ENCODE measurements around the gene MARVELD1. TPM values are rescaled to one million over a fixed set of nuclear protein-coding genes. Genes with fewer than 3 reads are reported as not detected.

MARVELD1 gene
- 21.2 and 30.5 TPM in 2 replicates for total RNA-seq

- peak within 1 kb of the TSS; percentile 68 for H3K4me3 ChIP-seq (ENCODE audit: low read depth, low read length)
- DNase-seq (ENCODE audit: low read depth) = no peak
- no peak for TF ChIP-seq CTCF (conservative IDR thresholded peaks at IDR 0.05; ENCODE audit: low read depth, low read length)
Measured at GRCh38 chr10:97713339-97713825, at the start of gene MARVELD1. MARVELD1 (plus strand) TSS chr10:97713730; CDS start chr10:97713877, 147 bp downstream.

- H3K4me3 ChIP-seq (ENCODE audit: low read depth, low read length) = no peak overlapping the region
- TF ChIP-seq CTCF (conservative IDR thresholded peaks at IDR 0.05; ENCODE audit: low read depth, low read length) = no peak
- DNase-seq (ENCODE audit: low read depth) = no peak
Measured at GRCh38 chr10:97664282-97664850, 49.2 kb upstream of the MARVELD1 start.

- no peak overlapping the region for H3K4me3 ChIP-seq (ENCODE audit: low read depth, low read length)
- DNase-seq (ENCODE audit: low read depth) = no peak
- TF ChIP-seq CTCF (conservative IDR thresholded peaks at IDR 0.05; ENCODE audit: low read depth, low read length) = no peak
Measured at GRCh38 chr10:97666992-97667391, 46.5 kb upstream of the MARVELD1 start.

GRCh38 chr10:97667463-97667862 lies 46.1 kb upstream of the MARVELD1 start:
- DNase-seq (ENCODE audit: low read depth) = no peak
- no peak for TF ChIP-seq CTCF (conservative IDR thresholded peaks at IDR 0.05; ENCODE audit: low read depth, low read length)
- no peak overlapping the region for H3K4me3 ChIP-seq (ENCODE audit: low read depth, low read length)

- no peak for DNase-seq (ENCODE audit: low read depth)
- TF ChIP-seq CTCF (conservative IDR thresholded peaks at IDR 0.05; ENCODE audit: low read depth, low read length) = no peak
- H3K4me3 ChIP-seq (ENCODE audit: low read depth, low read length) = no peak overlapping the region
Measured at GRCh38 chr10:97669571-97669970, 44.0 kb upstream of the MARVELD1 start.

- no peak overlapping the region for H3K4me3 ChIP-seq (ENCODE audit: low read depth, low read length)
- no peak for DNase-seq (ENCODE audit: low read depth)
- no peak for TF ChIP-seq CTCF (conservative IDR thresholded peaks at IDR 0.05; ENCODE audit: low read depth, low read length)
Measured at GRCh38 chr10:97673736-97674525, 39.6 kb upstream of the MARVELD1 start.

Measured in epithelial cell of proximal tubule (primary cell).